HG03097 (cell line): ENCODE measurements around the gene FUCA1.
"Not testable (repeated sequence)": the region's sequence is repeated elsewhere in the genome, so short reads cannot be mapped to it uniquely, and the experiment has no call there.

Experiments used
- ATAC-seq: cut with Tn5 transposase; IDR thresholded peaks from one replicate; pipeline ENCODE4 v1.9.1; 2021; ENCODE audit not compliant: unreplicated experiment, low FRiP score

Gene FUCA1

GRCh38 chr1:23896491-23896890, 28.4 kb upstream of the FUCA1 start:
- ATAC-seq = no peak

- ATAC-seq = no peak
These were observed 27.9 kb upstream of the FUCA1 start for GRCh38 chr1:23895993-23896392.

GRCh38 chr1:23895082-23895481, 27.0 kb upstream of the FUCA1 start:
- no peak for ATAC-seq

- no peak for ATAC-seq
These were observed 21.0 kb upstream of the FUCA1 start for GRCh38 chr1:23889074-23889473.

- ATAC-seq = no peak
These were observed 17.1 kb upstream of the FUCA1 start for GRCh38 chr1:23885222-23885621.

GRCh38 chr1:23882746-23883145, 14.7 kb upstream of the FUCA1 start:
- ATAC-seq = no peak

- ATAC-seq = no peak
These were observed 11.7 kb upstream of the FUCA1 start for GRCh38 chr1:23879809-23880208.

DNA sequence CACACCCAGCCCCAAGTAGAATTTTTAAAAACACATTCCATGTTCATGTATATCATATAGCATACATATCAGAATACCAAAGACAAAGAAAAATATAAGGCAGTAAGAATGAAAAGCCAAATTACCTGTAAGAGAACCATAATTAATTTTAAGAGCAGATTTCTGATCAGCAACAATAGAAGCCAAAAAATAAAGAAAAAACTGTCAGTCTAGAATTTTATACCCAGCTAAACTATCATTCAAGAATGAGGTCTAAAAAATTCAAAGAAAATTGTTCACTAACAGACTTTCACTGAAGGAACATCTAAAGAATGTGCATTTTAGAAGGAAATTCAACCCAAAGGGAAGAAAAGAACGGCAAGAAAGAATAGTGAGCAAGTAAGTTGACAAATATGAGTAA, 10.6 kb upstream of the FUCA1 start:
- ATAC-seq = no peak

DNA sequence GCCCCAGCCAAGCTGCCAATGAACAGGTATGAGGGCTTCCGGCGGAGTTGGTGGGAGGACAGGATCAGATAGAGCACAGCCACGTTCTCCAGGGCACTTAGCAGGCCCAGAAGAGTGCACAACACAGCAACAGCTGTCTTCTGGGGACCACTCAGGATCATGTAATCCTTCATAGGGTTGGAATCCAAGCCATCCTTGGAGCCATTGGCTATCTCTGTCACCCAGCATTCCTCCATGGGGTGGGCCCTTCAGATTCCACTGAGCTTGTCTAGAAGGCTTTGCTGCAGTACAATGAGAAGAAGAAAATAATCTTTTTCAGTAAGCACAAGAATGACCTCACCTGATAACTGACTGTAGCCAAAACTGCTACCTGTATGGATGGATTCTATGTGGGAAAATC, 7.3 kb upstream of the FUCA1 start:
- no peak for ATAC-seq

DNA sequence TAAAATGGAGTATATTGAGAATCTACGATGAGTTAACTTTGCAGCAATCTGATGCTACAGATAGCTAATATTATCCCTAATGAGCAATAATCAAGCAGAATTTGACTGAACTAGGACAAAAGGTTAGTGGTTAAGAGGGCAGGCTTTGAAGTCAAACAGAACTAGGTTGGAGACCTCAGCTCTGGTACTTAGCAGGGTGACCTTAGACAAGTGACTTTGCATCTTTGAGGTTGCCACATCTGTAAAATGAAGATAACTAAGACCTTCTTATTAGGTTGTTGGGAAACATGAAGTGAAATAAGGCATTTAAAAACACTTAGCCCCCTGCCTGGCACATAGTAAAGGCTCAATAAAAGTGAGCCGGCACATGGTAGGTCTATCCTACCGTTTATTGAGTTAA, 4.3 kb upstream of the FUCA1 start:
- ATAC-seq = no peak

GRCh38 chr1:23869051-23869450, 961 bp upstream of the FUCA1 start:
- ATAC-seq = no peak

DNA sequence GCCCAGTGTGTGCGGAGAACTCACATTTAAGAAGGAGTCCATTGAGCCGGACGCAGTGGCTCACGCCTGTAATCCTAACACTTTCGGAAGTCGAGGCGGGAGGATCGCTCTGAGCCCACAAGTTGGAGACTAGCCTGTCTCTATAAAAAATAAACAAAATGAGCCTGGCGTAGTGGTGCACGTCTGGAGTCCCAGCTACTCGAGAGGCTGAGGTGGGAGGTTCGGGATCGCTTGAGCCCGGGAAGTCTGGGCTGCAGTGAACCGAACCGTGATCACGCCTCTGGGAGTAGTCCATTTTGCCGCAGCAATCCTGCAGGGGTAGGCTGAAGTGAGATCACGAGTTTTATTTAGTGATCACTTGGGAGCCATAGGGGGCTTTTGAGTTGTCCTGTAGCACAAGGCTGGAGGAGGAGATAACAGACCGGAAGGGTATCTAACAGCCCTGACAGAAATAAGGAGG, 497 bp upstream of the FUCA1 start:
- no peak for ATAC-seq

GRCh38 chr1:23867542-23867894, 572 bp downstream of the FUCA1 start:
- ATAC-seq = no peak

DNA sequence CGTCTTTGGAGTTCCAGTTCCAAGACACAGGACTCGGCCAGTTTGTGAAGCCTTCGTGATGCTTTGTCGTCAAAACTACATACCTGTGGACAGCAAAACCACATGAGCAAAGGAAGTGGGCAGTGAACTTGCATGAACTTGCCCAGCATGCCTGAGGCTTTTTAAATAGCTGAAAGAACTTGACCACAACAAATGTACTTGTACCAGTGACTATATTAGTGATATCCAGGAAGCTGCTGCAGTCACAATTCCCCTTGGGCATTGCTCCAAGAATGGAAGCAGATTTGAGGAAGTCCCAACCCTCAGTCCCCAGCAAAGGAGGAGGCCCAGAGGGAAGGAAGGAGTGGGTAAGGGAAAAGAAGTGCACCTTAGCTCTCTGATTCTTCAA, 2.6 kb downstream of the FUCA1 start:
- ATAC-seq = no peak

DNA sequence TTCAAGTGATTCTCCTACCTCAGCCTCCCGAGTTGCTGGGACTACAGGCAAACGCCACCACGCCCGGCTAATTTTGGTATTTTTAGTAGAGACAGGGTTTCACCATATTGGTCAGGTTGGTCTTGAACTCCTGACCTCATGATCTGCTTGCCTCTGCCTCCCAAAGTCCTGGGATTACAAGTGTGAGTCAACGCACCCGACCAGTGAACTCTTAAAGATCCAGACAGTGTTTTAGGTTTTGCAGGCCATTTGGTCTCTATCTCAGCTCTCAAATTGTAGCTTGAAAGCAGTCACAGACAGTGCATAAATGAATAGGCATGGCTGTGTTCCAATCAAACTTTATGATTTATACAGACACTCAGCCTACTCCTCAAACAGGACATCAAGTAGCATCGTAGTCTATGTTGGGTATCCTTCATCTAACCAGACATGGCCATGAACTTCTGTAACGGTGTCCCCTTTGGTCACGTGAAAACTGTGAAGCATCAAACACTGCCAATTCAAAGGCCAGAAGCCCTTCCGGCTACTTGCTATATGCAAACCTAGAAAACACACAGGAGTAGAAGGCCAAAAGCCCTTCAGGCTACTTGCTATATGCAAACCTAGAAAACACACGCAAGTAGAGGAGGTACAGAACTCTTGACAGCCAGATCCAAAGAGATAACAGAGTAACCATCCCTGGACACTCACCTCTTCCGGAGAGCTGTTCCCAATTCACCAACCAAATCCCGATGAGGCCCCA, 3.1 kb downstream of the FUCA1 start:
- ATAC-seq = no peak

- ATAC-seq = no peak
These were observed 5.5 kb downstream of the FUCA1 start for GRCh38 chr1:23862640-23863039.

DNA sequence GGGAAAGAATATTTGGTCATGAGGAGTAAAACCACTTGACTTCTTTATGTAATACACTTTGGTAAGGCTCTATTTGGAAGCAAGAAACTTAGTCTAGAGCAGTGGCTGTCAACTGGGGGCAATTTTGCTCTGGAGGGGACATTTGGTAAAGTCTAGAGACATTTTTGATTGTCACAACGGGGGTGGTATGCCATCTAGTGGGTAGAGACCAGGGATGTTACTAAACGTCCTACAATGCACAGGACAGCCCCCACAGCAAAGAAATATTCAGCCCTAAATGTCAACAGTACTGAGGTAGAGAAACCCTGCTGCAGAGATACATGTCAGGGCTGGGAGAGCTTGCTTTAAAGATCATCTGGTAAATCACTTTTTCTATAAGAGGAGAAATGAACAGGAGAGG, 13.5 kb downstream of the FUCA1 start:
- no peak for ATAC-seq

- not testable (repeated sequence) for ATAC-seq
These were observed 15.0 kb downstream of the FUCA1 start for GRCh38 chr1:23853124-23853523.

DNA sequence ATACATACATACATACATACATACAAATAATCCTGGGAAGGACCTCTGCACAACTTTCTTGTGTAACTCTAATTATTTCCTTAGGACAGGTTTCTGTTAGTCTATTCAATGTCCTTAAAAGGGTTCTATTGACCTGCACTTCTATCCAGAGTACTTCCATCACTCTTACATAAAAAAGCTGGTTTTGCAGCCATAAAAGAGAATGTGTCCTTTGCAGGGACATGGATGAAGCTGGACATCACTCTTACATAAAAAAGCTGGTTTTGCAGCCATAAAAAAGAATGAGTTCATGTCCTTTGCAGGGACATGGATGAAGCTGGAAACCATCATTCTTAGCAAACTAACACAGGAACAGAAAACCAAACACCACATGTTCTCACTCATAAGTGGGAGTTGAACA, 16.7 kb downstream of the FUCA1 start:
- not testable (repeated sequence) for ATAC-seq

DNA sequence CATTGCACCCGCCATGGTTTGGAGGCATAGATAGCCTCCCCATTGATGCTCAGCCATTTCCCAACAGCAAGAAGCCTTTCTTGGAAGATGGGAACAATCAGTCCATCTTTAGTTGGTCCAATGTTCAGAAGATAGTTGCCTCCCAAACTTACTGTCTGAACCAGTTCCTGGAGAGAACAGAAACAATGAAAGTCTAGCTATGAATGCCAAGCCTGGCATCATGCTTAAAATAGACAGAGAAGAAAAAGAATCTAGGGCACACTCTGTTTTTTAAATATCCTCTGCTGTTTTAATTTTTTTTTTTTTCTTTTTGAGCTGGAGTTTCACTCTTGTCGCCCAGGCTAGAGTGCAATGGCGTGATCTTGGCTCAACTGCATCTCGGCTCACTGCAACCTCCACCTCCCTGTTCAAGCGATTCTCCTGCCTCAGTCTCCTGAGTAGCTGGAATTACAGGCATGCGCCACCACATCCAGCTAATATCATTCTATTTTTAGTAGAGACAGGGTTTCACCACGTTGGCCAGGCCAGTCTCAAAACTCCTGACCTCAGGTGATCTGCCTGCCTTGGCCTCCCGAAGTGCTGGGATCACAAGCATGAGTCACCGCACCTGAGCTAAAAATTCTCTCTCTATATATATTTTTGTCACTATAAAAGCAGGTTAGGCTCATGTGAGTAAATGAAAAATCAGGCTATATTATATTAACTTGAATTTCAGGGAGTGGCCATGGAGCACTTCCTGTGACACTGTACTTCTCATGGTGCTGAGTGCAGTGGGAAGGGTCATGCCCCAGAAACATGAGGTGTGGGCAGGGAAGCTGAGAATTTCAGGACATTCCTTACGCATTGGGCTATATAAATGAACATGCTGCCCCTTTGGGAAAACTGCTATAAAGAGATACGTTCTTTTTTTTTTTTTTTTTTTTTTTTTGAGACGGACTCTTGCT, 19.1 kb downstream of the FUCA1 start:
- ATAC-seq = no peak

- ATAC-seq = not testable (repeated sequence)
These were observed 20.5 kb downstream of the FUCA1 start for GRCh38 chr1:23847482-23848095.
